ENCODE results near the gene NOP9.

GRCh38 chr14:24281636-24282035 lies 18.0 kb upstream of the NOP9 start:
- TF ChIP-seq, protein P1, sequence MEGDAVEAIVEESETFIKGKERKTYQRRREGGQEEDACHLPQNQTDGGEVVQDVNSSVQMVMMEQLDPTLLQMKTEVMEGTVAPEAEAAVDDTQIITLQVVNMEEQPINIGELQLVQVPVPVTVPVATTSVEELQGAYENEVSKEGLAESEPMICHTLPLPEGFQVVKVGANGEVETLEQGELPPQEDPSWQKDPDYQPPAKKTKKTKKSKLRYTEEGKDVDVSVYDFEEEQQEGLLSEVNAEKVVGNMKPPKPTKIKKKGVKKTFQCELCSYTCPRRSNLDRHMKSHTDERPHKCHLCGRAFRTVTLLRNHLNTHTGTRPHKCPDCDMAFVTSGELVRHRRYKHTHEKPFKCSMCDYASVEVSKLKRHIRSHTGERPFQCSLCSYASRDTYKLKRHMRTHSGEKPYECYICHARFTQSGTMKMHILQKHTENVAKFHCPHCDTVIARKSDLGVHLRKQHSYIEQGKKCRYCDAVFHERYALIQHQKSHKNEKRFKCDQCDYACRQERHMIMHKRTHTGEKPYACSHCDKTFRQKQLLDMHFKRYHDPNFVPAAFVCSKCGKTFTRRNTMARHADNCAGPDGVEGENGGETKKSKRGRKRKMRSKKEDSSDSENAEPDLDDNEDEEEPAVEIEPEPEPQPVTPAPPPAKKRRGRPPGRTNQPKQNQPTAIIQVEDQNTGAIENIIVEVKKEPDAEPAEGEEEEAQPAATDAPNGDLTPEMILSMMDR (IDR thresholded peaks at IDR 0.05), result no peak
- no peak for TF ChIP-seq POLR2A (IDR thresholded peaks at IDR 0.05)

All from sigmoid colon (tissue), 3 donors.